Measurements from ENCODE around the gene BPIFB3. TPM values are rescaled to one million over a fixed set of nuclear protein-coding genes. Genes with fewer than 3 reads are reported as not detected.

BPIFB3 gene
- polyA plus RNA-seq (2013, experiment 1 of 4), result not detected
- not detected for polyA plus RNA-seq (2013, experiment 2 of 4)
- polyA plus RNA-seq (2013, experiment 3 of 4), result not detected
- not detected for polyA plus RNA-seq (2013, experiment 4 of 4)

GRCh38 chr20:33053291-33054106 is at the start of gene BPIFB3:
TSS of gene BPIFB3 (plus strand) at chr20:33053903. CDS start at chr20:33055436, 1,533 bp downstream.
- H3K9me3 ChIP-seq (ENCODE audit: control insufficient read depth, low read length), result no peaks in the 10 kb centered on the region
- no peaks in the 10 kb centered on the region for H3K36me3 ChIP-seq (ENCODE audit: control insufficient read depth, insufficient read depth, low read length)
- no peak within 1 kb of the TSS for H3K4me3 ChIP-seq (ENCODE audit: insufficient read depth, low read depth, low read length)
- H3K4me1 ChIP-seq (ENCODE audit: control insufficient read depth, insufficient read depth, low read length), result no peaks in the 10 kb centered on the region
- 81% methylated on average over 25 of the region's 25 CpGs for WGBS, 2 experiments
- H3K27me3 ChIP-seq (ENCODE audit: control insufficient read depth, insufficient read depth, low read length, poor library complexity, severe bottlenecking), result no peaks in the 10 kb centered on the region
- H3K27ac ChIP-seq (ENCODE audit: insufficient read depth, low read depth, low read length, poor library complexity, severe bottlenecking), result no peak within 1 kb of the TSS

- H3K4me1 ChIP-seq (ENCODE audit: control insufficient read depth, insufficient read depth, low read length), result no peaks in the 10 kb centered on the region
- H3K4me3 ChIP-seq (ENCODE audit: insufficient read depth, low read depth, low read length), result no peak within 1 kb of the TSS
- H3K27ac ChIP-seq (ENCODE audit: insufficient read depth, low read depth, low read length, poor library complexity, severe bottlenecking), result no peak within 1 kb of the TSS
- H3K36me3 ChIP-seq (ENCODE audit: control insufficient read depth, insufficient read depth, low read length), result no peaks in the 10 kb centered on the region
- 87 to 94% methylated on average over 6 of the region's 6 CpGs for WGBS, 2 experiments
- no peaks in the 10 kb centered on the region for H3K9me3 ChIP-seq (ENCODE audit: control insufficient read depth, low read length)
- H3K27me3 ChIP-seq (ENCODE audit: control insufficient read depth, insufficient read depth, low read length, poor library complexity, severe bottlenecking), result no peaks in the 10 kb centered on the region
Measured at GRCh38 chr20:33004141-33004751, 49.5 kb upstream of the BPIFB3 start, which contains the start of gene SUN5. TSS of gene SUN5 (minus strand) at chr20:33004433. CDS start at chr20:33004340, 93 bp downstream.

GRCh38 chr20:33005132-33005566 is 48.6 kb upstream of the BPIFB3 start:
- H3K36me3 ChIP-seq (ENCODE audit: control insufficient read depth, insufficient read depth, low read length), result no peaks in the 10 kb centered on the region
- H3K4me3 ChIP-seq (ENCODE audit: insufficient read depth, low read depth, low read length), result no peak overlapping the region
- peaks cover 5% of the 10 kb centered on the region for H3K4me1 ChIP-seq (ENCODE audit: control insufficient read depth, insufficient read depth, low read length)
- 63 to 64% methylated on average over 4 of the region's 4 CpGs for WGBS, 2 experiments
- H3K27me3 ChIP-seq (ENCODE audit: control insufficient read depth, insufficient read depth, low read length, poor library complexity, severe bottlenecking), result no peaks in the 10 kb centered on the region
- no peaks in the 10 kb centered on the region for H3K9me3 ChIP-seq (ENCODE audit: control insufficient read depth, low read length)
- no peak overlapping the region for H3K27ac ChIP-seq (ENCODE audit: insufficient read depth, low read depth, low read length, poor library complexity, severe bottlenecking)

- Histone ChIP-seq H3K4me1 (ENCODE audit: control insufficient read depth, insufficient read depth, low read length) (peaks cover 5% of the 10 kb centered on the region), H3K4me3 (ENCODE audit: insufficient read depth, low read depth, low read length) (no peak overlapping the region), H3K27ac (ENCODE audit: insufficient read depth, low read depth, low read length, poor library complexity, severe bottlenecking) (no peak overlapping the region), H3K36me3 (ENCODE audit: control insufficient read depth, insufficient read depth, low read length) (no peaks in the 10 kb centered on the region), H3K27me3 (ENCODE audit: control insufficient read depth, insufficient read depth, low read length, poor library complexity, severe bottlenecking) (no peaks in the 10 kb centered on the region), H3K9me3 (ENCODE audit: control insufficient read depth, low read length) (no peaks in the 10 kb centered on the region)
- 94 to 95% methylated on average over 8 of the region's 8 CpGs for WGBS, 2 experiments
Measured at GRCh38 chr20:33005908-33006775, 47.6 kb upstream of the BPIFB3 start.

GRCh38 chr20:33006776-33007375 is 46.8 kb upstream of the BPIFB3 start:
- H3K9me3 ChIP-seq (ENCODE audit: control insufficient read depth, low read length), result no peaks in the 10 kb centered on the region
- 90 to 93% methylated on average over 8 of the region's 8 CpGs for WGBS, 2 experiments

GRCh38 chr20:33007376-33008335 is 46.0 kb upstream of the BPIFB3 start, which contains the start of gene BPIFB2:
TSS of gene BPIFB2 (plus strand) at chr20:33007704. CDS start at chr20:33008575, 871 bp downstream.
- no peak within 1 kb of the TSS for H3K27ac ChIP-seq (ENCODE audit: insufficient read depth, low read depth, low read length, poor library complexity, severe bottlenecking)
- no peak within 1 kb of the TSS for H3K4me3 ChIP-seq (ENCODE audit: insufficient read depth, low read depth, low read length)
- H3K9me3 ChIP-seq (ENCODE audit: control insufficient read depth, low read length), result no peaks in the 10 kb centered on the region
- H3K27me3 ChIP-seq (ENCODE audit: control insufficient read depth, insufficient read depth, low read length, poor library complexity, severe bottlenecking), result no peaks in the 10 kb centered on the region
- peaks cover 5% of the 10 kb centered on the region for H3K4me1 ChIP-seq (ENCODE audit: control insufficient read depth, insufficient read depth, low read length)
- H3K36me3 ChIP-seq (ENCODE audit: control insufficient read depth, insufficient read depth, low read length), result no peaks in the 10 kb centered on the region
- 91 to 94% methylated on average over 11 of the region's 11 CpGs for WGBS, 2 experiments

More at GRCh38 chr20:33006776-33007375, 46.8 kb upstream of the BPIFB3 start:
- Histone ChIP-seq H3K4me3 (ENCODE audit: insufficient read depth, low read depth, low read length) (no peak overlapping the region), H3K4me1 (ENCODE audit: control insufficient read depth, insufficient read depth, low read length) (peaks cover 5% of the 10 kb centered on the region), H3K27me3 (ENCODE audit: control insufficient read depth, insufficient read depth, low read length, poor library complexity, severe bottlenecking) (no peaks in the 10 kb centered on the region), H3K36me3 (ENCODE audit: control insufficient read depth, insufficient read depth, low read length) (no peaks in the 10 kb centered on the region), H3K27ac (ENCODE audit: insufficient read depth, low read depth, low read length, poor library complexity, severe bottlenecking) (no peak overlapping the region)

- H3K27me3 ChIP-seq (ENCODE audit: control insufficient read depth, insufficient read depth, low read length, poor library complexity, severe bottlenecking), result no peaks in the 10 kb centered on the region
- H3K27ac ChIP-seq (ENCODE audit: insufficient read depth, low read depth, low read length, poor library complexity, severe bottlenecking), result no peak overlapping the region
- H3K9me3 ChIP-seq (ENCODE audit: control insufficient read depth, low read length), result no peaks in the 10 kb centered on the region
- H3K4me1 ChIP-seq (ENCODE audit: control insufficient read depth, insufficient read depth, low read length), result peaks cover 5% of the 10 kb centered on the region
- WGBS, 2 experiments, result 93% methylated on average over 23 of the region's 23 CpGs
- H3K36me3 ChIP-seq (ENCODE audit: control insufficient read depth, insufficient read depth, low read length), result no peaks in the 10 kb centered on the region
- H3K4me3 ChIP-seq (ENCODE audit: insufficient read depth, low read depth, low read length), result no peak overlapping the region
Measured at GRCh38 chr20:33008336-33009213, 45.1 kb upstream of the BPIFB3 start.

Measured in ectodermal cell (in vitro differentiated cells).